ENCODE measurements around the gene TAGLN2. TPM values are rescaled to one million over a fixed set of nuclear protein-coding genes. Genes with fewer than 3 reads are reported as not detected.

The TAGLN2 gene
- 0.36 and 3.3 TPM in 2 replicates for polyA plus RNA-seq

GRCh38 chr1:159924791-159925718 lies at the start of gene TAGLN2:
Gene TAGLN2 (minus strand): TSS chr1:159925507. CDS start chr1:159920509, 4,998 bp downstream.

GRCh38 chr1:159953536-159954515 lies 28.5 kb upstream of the TAGLN2 start, which contains the start of gene SLAMF9:
Gene SLAMF9 (minus strand): TSS chr1:159954237. CDS start chr1:159954137, 100 bp downstream.

GRCh38 chr1:159945483-159946241 lies 20.4 kb upstream of the TAGLN2 start, which contains the start of gene IGSF9:
Gene IGSF9 (minus strand): TSS chr1:159945613. CDS start chr1:159943454, 2,159 bp downstream.

GRCh38 chr1:159900086-159900680 lies 25.1 kb downstream of the TAGLN2 start, which contains the start of gene CFAP45:
Gene CFAP45 (minus strand): TSS chr1:159900165. CDS start chr1:159900098, 67 bp downstream.

Other genes starting within 250 kb of the TAGLN2 start
- gene CRP, start 210.9 kb downstream of the TAGLN2 start, polyA plus RNA-seq = not detected in 2 replicates
- 0.87 and 3.0 TPM in 2 replicates for gene DUSP23, start 144.5 kb downstream of the TAGLN2 start, polyA plus RNA-seq
- not detected in 2 replicates for gene FCRL6, start 123.1 kb downstream of the TAGLN2 start, polyA plus RNA-seq
- not detected in 2 replicates for gene SLAMF8, start 98.6 kb downstream of the TAGLN2 start, polyA plus RNA-seq
- gene VSIG8, start 62.9 kb downstream of the TAGLN2 start, polyA plus RNA-seq = not detected in 2 replicates
- gene CFAP45, start 25.3 kb downstream of the TAGLN2 start, polyA plus RNA-seq = 1.2 and 2.1 TPM in 2 replicates
- gene IGSF9, start 20.1 kb upstream of the TAGLN2 start, polyA plus RNA-seq = not detected in 2 replicates
- not detected in 2 replicates for gene SLAMF9, start 28.7 kb upstream of the TAGLN2 start, polyA plus RNA-seq
- 8.0 and 10.7 TPM in 2 replicates for gene PIGM, start 106.5 kb upstream of the TAGLN2 start, polyA plus RNA-seq
- 17.9 and 18.7 TPM in 2 replicates for gene KCNJ10, start 144.7 kb upstream of the TAGLN2 start, polyA plus RNA-seq
- gene KCNJ9, start 156.0 kb upstream of the TAGLN2 start, polyA plus RNA-seq = 12.2 and 16.6 TPM in 2 replicates
- gene IGSF8, start 173.1 kb upstream of the TAGLN2 start, polyA plus RNA-seq = 6.4 and 17.5 TPM in 2 replicates
- 60.5 and 65.4 TPM in 2 replicates for gene ATP1A2, start 190.3 kb upstream of the TAGLN2 start, polyA plus RNA-seq
- not detected in 2 replicates for gene ATP1A4, start 226.1 kb upstream of the TAGLN2 start, polyA plus RNA-seq